Measurements from ENCODE around the gene ACSM3.

The ACSM3 gene

GRCh38 chr16:20806168-20807050 lies 42.6 kb downstream of the ACSM3 start, which contains the start of the genes ERI2 and REXO5:
ERI2 (minus strand) TSS chr16:20806472; CDS start chr16:20806430, 42 bp downstream.
REXO5 (plus strand) TSS chr16:20806527; CDS start chr16:20806954, 427 bp downstream.
- peak; percentile 83 for DNase-seq (ENCODE audit: low read depth)

GRCh38 chr16:20807862-20808261 lies 44.0 kb downstream of the ACSM3 start:
- no peak for DNase-seq (ENCODE audit: low read depth)

- no peak for DNase-seq (ENCODE audit: low read depth)
These were observed 48.1 kb downstream of the ACSM3 start for GRCh38 chr16:20811889-20812439.

DNA sequence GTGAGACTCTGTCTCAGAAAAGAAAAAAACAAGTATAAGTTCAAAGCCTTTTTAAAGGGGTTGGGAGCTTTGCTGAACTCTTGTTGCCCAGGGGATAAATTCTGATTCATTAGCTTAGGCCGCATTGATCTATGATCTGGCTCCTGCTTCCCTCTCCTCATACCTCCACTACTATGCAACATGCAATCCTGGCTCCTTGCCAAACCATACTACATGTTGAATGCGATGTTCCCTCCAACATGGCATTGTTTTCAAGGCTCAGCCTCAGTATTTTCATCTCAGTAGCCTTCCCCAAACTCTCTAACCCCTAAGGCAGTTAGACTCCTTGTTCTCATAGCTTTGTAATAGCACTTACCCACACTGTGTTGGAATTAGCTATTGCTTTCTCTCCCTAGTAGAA lies 48.7 kb downstream of the ACSM3 start:
- no peak for DNase-seq (ENCODE audit: low read depth)

- DNase-seq (ENCODE audit: low read depth) = no peak
These were observed 51.0 kb downstream of the ACSM3 start for GRCh38 chr16:20814784-20815183.

DNA sequence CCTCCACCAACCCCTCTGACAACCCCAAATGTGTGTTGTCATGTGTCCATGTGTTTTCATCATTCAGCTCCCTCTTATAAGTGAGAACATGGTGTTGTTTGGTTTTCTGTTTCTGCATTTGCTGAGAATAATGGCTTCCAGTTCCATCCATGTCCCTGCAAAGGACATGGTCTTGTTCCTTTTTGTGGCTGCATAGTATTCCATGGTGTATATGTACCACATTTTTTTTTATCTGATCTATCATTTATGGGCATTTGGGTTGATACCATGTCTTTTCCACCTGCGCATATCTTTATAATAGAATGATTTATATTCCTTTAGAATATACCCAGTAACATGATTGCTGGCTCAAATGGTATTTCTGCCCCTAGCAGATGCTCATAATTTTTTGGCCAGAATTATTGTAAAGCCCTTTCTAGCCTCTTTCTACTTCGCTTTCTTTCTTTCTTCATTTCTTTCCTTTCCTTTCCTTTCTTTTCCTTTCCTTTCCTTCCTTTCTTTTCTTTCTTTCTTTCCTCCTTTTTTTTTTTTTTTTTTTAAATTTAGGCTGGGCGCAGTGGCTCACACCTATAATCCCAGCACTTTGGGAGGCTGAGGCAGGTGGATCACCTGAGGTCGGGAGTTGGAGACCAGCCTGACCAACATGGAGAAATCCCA lies 55.2 kb downstream of the ACSM3 start:
- no peak for DNase-seq (ENCODE audit: low read depth)

- no peak for DNase-seq (ENCODE audit: low read depth)
These were observed 57.9 kb downstream of the ACSM3 start for GRCh38 chr16:20821682-20822081.

GRCh38 chr16:20822521-20823325 lies 58.9 kb downstream of the ACSM3 start:
- no peak for DNase-seq (ENCODE audit: low read depth)

DNA sequence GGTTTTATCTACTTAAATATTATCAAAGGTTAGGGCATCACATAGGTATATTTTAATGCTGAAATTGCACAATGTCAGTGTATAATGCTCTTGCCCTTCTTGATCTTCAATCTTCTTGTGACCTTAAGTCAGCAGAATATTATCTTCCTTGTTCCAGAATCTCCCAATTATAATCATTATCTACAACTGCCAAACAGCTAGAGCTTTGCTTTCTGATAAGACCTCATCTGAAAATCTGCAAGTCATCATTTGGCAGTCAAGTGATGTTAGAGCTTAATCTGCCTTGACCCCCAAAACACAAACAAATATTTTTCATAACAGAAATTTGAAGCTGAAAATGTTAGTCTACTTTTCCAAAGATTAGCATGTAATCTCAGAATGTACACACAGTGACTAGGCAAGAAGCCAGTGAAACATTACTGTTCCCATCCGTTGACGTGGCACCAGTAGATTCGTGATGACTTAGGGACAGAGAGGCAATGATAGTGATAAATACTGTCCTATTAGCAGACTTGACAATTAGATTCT lies 62.3 kb downstream of the ACSM3 start:
- DNase-seq (ENCODE audit: low read depth) = no peak

DNA sequence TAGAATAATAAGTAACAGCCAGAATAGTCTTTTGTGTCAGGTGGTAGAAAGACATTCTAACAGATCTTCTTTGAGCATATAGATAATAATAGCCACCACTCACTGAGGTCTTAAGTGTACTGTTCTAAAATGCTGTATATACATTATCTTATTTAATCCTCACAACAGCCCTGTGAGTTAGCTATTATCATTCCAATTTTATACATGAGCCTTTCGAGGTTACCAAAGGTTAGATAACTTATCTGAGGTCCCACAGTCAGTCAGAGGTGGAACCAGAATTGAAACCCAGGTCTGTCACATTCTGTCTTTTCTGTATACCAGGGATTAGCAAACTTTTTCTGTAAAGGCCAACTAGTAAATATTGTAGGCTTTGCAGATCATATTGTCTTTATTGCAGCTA lies 65.7 kb downstream of the ACSM3 start:
- DNase-seq (ENCODE audit: low read depth) = no peak

DNA sequence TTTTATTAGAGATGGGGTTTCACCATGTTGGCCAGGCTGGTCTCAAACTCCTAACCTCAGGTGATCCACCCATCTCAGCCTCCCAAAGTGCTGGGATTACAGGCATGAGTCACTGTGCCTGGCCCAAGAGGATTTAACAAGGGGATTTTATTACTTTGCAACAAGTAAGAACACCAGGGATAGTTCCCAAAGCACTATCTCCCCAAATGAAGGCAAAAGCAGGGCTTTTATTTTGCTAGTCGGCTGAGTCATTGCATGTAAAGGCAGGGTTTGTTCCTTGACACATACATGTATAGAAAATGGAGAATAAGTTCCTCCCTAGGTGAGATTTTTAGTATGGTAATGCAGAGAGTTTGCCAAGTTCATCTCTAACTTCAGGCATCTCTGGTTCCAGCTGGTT lies 66.6 kb downstream of the ACSM3 start:
- DNase-seq (ENCODE audit: low read depth) = no peak

DNA sequence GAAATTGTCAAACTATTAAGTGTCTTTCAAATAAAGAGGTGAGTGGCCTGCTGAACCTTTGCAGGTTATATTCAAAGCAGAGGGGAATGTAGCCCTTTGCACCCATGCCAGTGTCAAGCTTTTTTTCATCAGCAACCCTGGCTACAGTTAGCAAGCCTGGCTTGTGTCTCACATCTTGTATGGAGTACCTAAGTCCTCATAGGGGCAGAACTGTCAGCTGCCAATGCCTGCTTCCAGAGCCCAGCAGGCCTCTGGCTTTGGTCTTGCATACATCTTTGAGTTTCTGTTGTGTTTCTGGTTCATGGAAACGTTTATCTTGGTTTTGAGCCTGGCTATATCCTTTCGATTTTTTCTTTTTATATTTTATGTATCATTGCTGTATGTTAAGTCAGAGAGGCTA lies 69.3 kb downstream of the ACSM3 start:
- DNase-seq (ENCODE audit: low read depth) = no peak

DNA sequence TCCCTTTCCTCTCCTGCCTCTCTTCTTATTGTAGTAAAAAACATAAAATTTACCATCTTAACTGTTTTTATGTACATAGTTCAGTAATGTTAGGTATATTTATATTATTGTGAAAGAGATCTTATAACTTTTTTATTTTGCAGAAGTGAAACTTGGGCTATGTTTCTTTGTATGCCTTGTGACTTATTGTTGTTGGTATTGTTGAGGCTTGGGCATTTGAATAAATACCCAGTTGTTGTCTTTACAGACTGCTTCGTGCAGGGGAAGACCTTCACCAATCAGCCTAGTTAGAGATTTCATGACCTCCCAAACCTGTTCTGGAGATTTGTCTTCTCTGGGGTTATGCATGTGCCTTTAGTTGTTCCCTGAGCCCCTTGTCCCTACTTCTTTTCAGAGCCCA lies 74.4 kb downstream of the ACSM3 start:
- DNase-seq (ENCODE audit: low read depth) = no peak

- no peak for DNase-seq (ENCODE audit: low read depth)
These were observed 75.7 kb downstream of the ACSM3 start for GRCh38 chr16:20839504-20839903.

DNA sequence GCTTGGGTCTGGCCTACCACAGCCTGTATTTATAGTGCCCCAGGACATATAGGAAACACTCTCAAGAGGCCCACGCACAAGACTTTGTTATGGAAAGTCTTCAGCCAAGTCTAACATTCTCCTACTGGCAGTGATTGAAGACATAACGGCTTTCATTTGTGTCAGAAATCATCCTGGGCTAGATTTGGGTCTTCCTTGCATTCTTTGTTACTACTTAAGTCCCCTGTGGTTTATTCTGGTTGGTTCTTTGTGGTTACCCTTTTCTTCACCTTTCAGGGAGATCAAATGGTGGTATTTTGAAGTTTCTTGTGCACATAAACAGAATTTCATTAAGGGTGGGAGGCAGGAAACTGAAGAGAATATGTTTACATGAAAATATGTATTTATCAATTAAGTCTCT lies 80.2 kb downstream of the ACSM3 start:
- no peak for DNase-seq (ENCODE audit: low read depth)

GRCh38 chr16:20844588-20844987 lies 80.8 kb downstream of the ACSM3 start:
- no peak for DNase-seq (ENCODE audit: low read depth)

DNA sequence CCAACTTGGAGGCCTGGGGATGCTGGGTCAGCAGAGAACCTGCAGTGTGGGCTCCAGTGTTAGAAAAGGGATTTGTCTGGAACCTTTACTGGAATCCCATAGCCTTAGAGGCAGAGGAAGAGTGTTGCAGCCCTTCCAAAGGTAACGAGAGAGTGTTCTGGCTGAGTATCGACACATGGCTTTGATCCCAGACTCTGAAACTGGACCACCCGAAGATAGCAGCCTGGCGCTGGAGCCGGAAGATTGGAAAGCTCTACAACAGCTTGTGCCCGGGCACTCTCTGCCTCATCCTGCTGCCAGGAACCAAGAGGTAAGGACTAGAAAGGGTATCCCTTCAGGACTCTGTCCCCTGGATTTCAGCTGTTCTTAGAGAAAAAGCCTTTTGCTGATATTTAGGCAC lies 82.2 kb downstream of the ACSM3 start:
- no peak for DNase-seq (ENCODE audit: low read depth)

- no peak for DNase-seq (ENCODE audit: low read depth)
These were observed 82.7 kb downstream of the ACSM3 start for GRCh38 chr16:20846551-20846950.
